Measurements from ENCODE around the gene AHRR. TPM values are rescaled to one million over a fixed set of nuclear protein-coding genes. Genes with fewer than 3 reads are reported as not detected.

AHRR gene
- total and polyA plus RNA-seq, 10 of the 15 experiments (the other 5 are each of a cell fraction or from before 2014, with no cell fraction given): 0.90 to 35.2 (median 19.2) TPM

DNA sequence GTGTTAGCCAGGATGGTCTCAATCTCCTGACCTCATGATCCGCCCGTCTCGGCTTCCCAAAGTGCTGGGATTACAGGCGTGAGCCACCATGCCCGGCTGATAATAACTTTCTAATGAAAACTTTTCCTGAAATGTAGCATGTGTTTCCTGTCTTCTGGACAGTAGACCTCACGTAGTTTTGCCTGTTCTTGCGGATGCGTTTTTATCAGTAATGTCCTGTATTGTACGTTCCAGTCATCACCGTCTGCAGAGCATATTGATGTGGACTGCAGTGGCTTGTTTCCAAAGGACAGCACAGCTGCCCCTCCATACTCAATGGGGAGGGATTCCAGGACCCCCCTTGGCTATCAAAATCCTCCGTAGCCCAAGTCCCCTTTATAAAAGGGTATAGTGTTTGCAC, 134.3 kb downstream of the AHRR start (continued):
- TF ChIP-seq, protein P1, sequence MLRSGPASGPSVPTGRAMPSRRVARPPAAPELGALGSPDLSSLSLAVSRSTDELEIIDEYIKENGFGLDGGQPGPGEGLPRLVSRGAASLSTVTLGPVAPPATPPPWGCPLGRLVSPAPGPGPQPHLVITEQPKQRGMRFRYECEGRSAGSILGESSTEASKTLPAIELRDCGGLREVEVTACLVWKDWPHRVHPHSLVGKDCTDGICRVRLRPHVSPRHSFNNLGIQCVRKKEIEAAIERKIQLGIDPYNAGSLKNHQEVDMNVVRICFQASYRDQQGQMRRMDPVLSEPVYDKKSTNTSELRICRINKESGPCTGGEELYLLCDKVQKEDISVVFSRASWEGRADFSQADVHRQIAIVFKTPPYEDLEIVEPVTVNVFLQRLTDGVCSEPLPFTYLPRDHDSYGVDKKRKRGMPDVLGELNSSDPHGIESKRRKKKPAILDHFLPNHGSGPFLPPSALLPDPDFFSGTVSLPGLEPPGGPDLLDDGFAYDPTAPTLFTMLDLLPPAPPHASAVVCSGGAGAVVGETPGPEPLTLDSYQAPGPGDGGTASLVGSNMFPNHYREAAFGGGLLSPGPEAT (IDR thresholded peaks at IDR 0.05; ENCODE audit: low read depth): no peak
- TF ChIP-seq SP1 (IDR thresholded peaks at IDR 0.05; ENCODE audit: low read depth, low read length): no peak

GRCh38 chr5:456351-457194, 135.1 kb downstream of the AHRR start:
- H3K36me3 ChIP-seq (ENCODE audit: control insufficient read depth in 2 of 2, insufficient read depth in 2 of 2, low read length in 1 of 2): peaks cover 35% of the 10 kb centered on the region in 2 experiments; a peak in 3 of 4 replicates
- TF ChIP-seq NFIC (IDR thresholded peaks at IDR 0.05; ENCODE audit: low read depth, low read length) (no peak), STAT1 (conservative IDR thresholded peaks at IDR 0.05) (no peak), ZBTB40 (IDR thresholded peaks at IDR 0.05; ENCODE audit: borderline replicate concordance) (no peak), RAD21 (IDR thresholded peaks at IDR 0.05; ENCODE audit: insufficient read depth, low read depth, low read length) (no peak), KDM1A (IDR thresholded peaks at IDR 0.05; ENCODE audit: borderline replicate concordance) (no peak), PRDM15 (CRISPR knock-in tag; IDR thresholded peaks at IDR 0.05) (no peak), PAX8 (IDR thresholded peaks at IDR 0.05) (no peak)
- TF ChIP-seq, protein P2, sequence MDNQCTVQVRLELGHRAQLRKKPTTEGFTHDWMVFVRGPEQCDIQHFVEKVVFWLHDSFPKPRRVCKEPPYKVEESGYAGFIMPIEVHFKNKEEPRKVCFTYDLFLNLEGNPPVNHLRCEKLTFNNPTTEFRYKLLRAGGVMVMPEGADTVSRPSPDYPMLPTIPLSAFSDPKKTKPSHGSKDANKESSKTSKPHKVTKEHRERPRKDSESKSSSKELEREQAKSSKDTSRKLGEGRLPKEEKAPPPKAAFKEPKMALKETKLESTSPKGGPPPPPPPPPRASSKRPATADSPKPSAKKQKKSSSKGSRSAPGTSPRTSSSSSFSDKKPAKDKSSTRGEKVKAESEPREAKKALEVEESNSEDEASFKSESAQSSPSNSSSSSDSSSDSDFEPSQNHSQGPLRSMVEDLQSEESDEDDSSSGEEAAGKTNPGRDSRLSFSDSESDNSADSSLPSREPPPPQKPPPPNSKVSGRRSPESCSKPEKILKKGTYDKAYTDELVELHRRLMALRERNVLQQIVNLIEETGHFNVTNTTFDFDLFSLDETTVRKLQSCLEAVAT (IDR thresholded peaks at IDR 0.05): no peak

More at GRCh38 chr5:456351-457194, 135.1 kb downstream of the AHRR start:
- ATAC-seq (no peak), DNase-seq (ENCODE audit: low read depth, low spot score) (no peak), FAIRE-seq (no peak)
- Histone ChIP-seq H3K4me1 (ENCODE audit: control insufficient read depth, insufficient read depth, low read length) (peaks cover 7% of the 10 kb centered on the region), H3K27me3 (replicated peaks in 1 of 2; ENCODE audit: control insufficient read depth in 2 of 2, insufficient read depth in 2 of 2, low read length in 1 of 2) (no peaks in the 10 kb centered on the region), H3K27ac (ENCODE audit: control insufficient read depth, insufficient read depth) (no peak overlapping the region), H3K9me3 (replicated peaks; ENCODE audit: control insufficient read depth, insufficient read depth, low read length) (peaks cover 6% of the 10 kb centered on the region; the same call in 2 of the 3 replicates), H2AFZ (ENCODE audit: control insufficient read depth, low read depth, low read length) (no peak overlapping the region), H3K79me2 (ENCODE audit: control insufficient read depth, insufficient read depth, low read length) (peaks cover 24% of the 10 kb centered on the region), H3K4me2 (ENCODE audit: control insufficient read depth, insufficient read depth) (no peak overlapping the region), H3K9ac (ENCODE audit: control insufficient read depth, insufficient read depth, low read length) (no peak overlapping the region), H3K4me3 (no peak overlapping the region), H4K20me1 (ENCODE audit: control insufficient read depth, insufficient read depth) (no peaks in the 10 kb centered on the region)
- ChIA-PET POLR2A (interaction anchor here (1.0 to 1.1 kb wide), 2 partner anchors 10 to 31 kb away, joined by 3 to 4 read pairs; no protein-coding TSS in a partner anchor), SMC1A (ENCODE audit: uncharacterized antibody, unreplicated experiment) (no interaction called here), CTCF (interaction anchor here (3.0 kb wide), 1 partner anchor 11 kb away, joined by 13 read pairs; no protein-coding TSS in a partner anchor), RAD21 (ENCODE audit: unreplicated experiment) (no interaction called here)
- intact Hi-C loops (cut with micrococcal nuclease; ENCODE audit: unreplicated experiment) (no loop called here), in situ Hi-C loops (cut with MboI) (no loop called here)
- 94% methylated on average over 28 of the region's 28 CpGs for WGBS (ENCODE audit: insufficient coverage, insufficient replicate concordance, low lambda C conversion rate, missing lambda C conversion rate)
- no TSS peak for BruUV-seq (replicated peaks)

Measured in GM12878 (cell line).